K562 (cell line): ENCODE measurements around the gene GNAL. TPM values are rescaled to one million over a fixed set of nuclear protein-coding genes. Genes with fewer than 3 reads are reported as not detected.

ENCODE experiments used
- ATAC-seq: fragments of 200-7000 bp; cut with Tn5 transposase; 3 replicates; pipeline ENCODE4 v1.9.1; 2020; ENCODE audit warnings: moderate library complexity
- BruUV-seq: library from RNA; stranded (reverse); fragments of 400-500 nt; replicated peaks from 2 replicates; lab custom pipeline; 2021; lab: Mats Ljungman, UMichigan
- CTCF ChIA-PET: fragments of 300-600 bp; formaldehyde crosslinking; extraction: SDS; loops from one replicate; lab custom pipeline; 2021; ENCODE audit warnings: low intra/inter-chr PET ratio; lab: Yijun Ruan, JAX
- POLR2A ChIA-PET: fragments of 300-600, 350-650 bp; sonication (Branson Sonifier 250); formaldehyde crosslinking; extraction: SDS; loops from one replicate; lab custom pipeline; 2021; ENCODE audit warnings: antibody characterized with exemption, inconsistent platforms; lab: Yijun Ruan, JAX
- DNase-seq, 4 experiments: peaks; one replicate each; pipeline versions ENCODE4 v3.0.0 to v3.0.0-alpha.2; 2011 to 2018; ENCODE audit warnings: low spot score in 3 of 4, mixed read lengths in 3 of 4; ENCODE audit errors: extremely low read depth in 1 of 4
- FAIRE-seq: peaks from 2 replicates; lab custom pipeline; 2011; peaks lifted over from hg19 to GRCh38; lab: Jason Lieb, UNC
- H2AFZ ChIP-seq: 2 replicates; pipeline ENCODE4 v1.6.0; 2011; ENCODE audit warnings: low read depth, low read length, control low read depth, inconsistent platforms
- H3K27ac ChIP-seq: fragments of 200-600 bp; 3 replicates; pipeline ENCODE4 v1.8.0; 2011; ENCODE audit warnings: low read depth, mild to moderate bottlenecking, control low read depth, inconsistent platforms, low read length, moderate library complexity, mixed read lengths; ENCODE audit errors: extremely low read depth
- H3K27me3 ChIP-seq, 2 experiments: fragments of 300-600 bp in 1 of 2; 2 replicates in 1 of 2; 3 replicates in 1 of 2; pipeline versions ENCODE4 v1.6.0 to v1.8.0; 2011; ENCODE audit warnings: inconsistent platforms in 2 of 2, low read length in 2 of 2, mild to moderate bottlenecking in 1 of 2, mixed read lengths in 1 of 2, moderate library complexity in 1 of 2; ENCODE audit not compliant: control insufficient read depth in 2 of 2, insufficient read depth in 2 of 2
- H3K36me3 ChIP-seq: fragments of 300-600 bp; 3 replicates; pipeline ENCODE4 v1.8.0; 2011; ENCODE audit warnings: mild to moderate bottlenecking, low read length, inconsistent platforms; ENCODE audit not compliant: control insufficient read depth, insufficient read depth
- H3K4me1 ChIP-seq, 2 experiments: fragments of 200-600 bp in 1 of 2; replicated peaks in 1 of 2; 2 replicates in 1 of 2; 3 replicates in 1 of 2; pipeline versions ENCODE4 v1.5.1 to v1.8.0; 2011; ENCODE audit warnings: inconsistent platforms in 2 of 2, low read length in 2 of 2, mild to moderate bottlenecking in 1 of 2, mixed read lengths in 1 of 2, moderate library complexity in 1 of 2; ENCODE audit not compliant: control insufficient read depth in 2 of 2, insufficient read depth in 2 of 2
- H3K4me2 ChIP-seq: 2 replicates; pipeline ENCODE4 v1.6.1; 2011; ENCODE audit warnings: low read length, control low read depth, inconsistent platforms, mixed read lengths; ENCODE audit not compliant: insufficient read depth
- H3K4me3 ChIP-seq: fragments of 200-600 bp; sonication (generic), shearing (Covaris generic); 2 replicates; pipeline ENCODE4 v1.5.1; 2016; ENCODE audit warnings: control low read depth, inconsistent platforms
- H3K79me2 ChIP-seq: fragments of 200-600 bp; 3 replicates; pipeline ENCODE4 v1.8.0; 2011; ENCODE audit warnings: low read length, inconsistent platforms; ENCODE audit not compliant: control insufficient read depth, insufficient read depth
- H3K9ac ChIP-seq, 2 experiments: 2 replicates each; pipeline versions ENCODE4 v1.6.0 to v1.6.1; 2011; ENCODE audit warnings: low read depth in 2 of 2, low read length in 2 of 2, control low read depth in 1 of 2, inconsistent platforms in 1 of 2, mild to moderate bottlenecking in 1 of 2, mixed read lengths in 1 of 2; ENCODE audit not compliant: insufficient read depth in 1 of 2
- H3K9me1 ChIP-seq: one replicate; pipeline ENCODE4 v1.6.0; 2011; ENCODE audit warnings: inconsistent platforms, mild to moderate bottlenecking, low read length, moderate library complexity; ENCODE audit not compliant: control insufficient read depth, insufficient read depth
- H3K9me3 ChIP-seq: replicated peaks from 2 replicates; pipeline ENCODE4 v1.5.1; 2011; ENCODE audit warnings: low read depth, low read length, inconsistent platforms; ENCODE audit not compliant: control insufficient read depth, insufficient read depth
- H4K20me1 ChIP-seq: replicated peaks from 2 replicates; pipeline ENCODE4 v1.6.1; 2011; ENCODE audit warnings: low read length, inconsistent platforms, mixed read lengths; ENCODE audit not compliant: control insufficient read depth, insufficient read depth
- BRD4 ChIP-seq: fragments of 200-600 bp; sonication (generic); IDR thresholded peaks from 2 replicates; pipeline ENCODE4 v1.6.1; 2017; ENCODE audit warnings: inconsistent platforms
- CC2D1A ChIP-seq: fragments of 450-650 bp; IDR thresholded peaks from 2 replicates; pipeline ENCODE4 v1.6.1; 2017; ENCODE audit warnings: mild to moderate bottlenecking
- DEAF1 ChIP-seq: fragments of 450-650 bp; formaldehyde crosslinking; IDR thresholded peaks from 2 replicates; pipeline ENCODE4 v1.4.0; 2020; ENCODE audit warnings: mild to moderate bottlenecking, moderate library complexity
- NFE2 ChIP-seq: IDR thresholded peaks from 2 replicates; pipeline ENCODE4 v1.6.1; 2014; ENCODE audit warnings: antibody characterized with exemption, low read depth
- POLR3A ChIP-seq: IDR thresholded peaks from 2 replicates; pipeline ENCODE4 v1.6.1; 2011; ENCODE audit warnings: borderline replicate concordance, mild to moderate bottlenecking, moderate library complexity; ENCODE audit not compliant: insufficient read length, insufficient read depth; ENCODE audit errors: extremely low read depth
- SMARCA4 ChIP-seq: fragments of 450-650 bp; IDR thresholded peaks from 2 replicates; pipeline ENCODE4 v1.6.1; 2016
- SMARCC2 ChIP-seq: fragments of 450-650 bp; IDR thresholded peaks from 2 replicates; pipeline ENCODE4 v1.6.1; 2017; ENCODE audit warnings: antibody characterized with exemption, moderate library complexity, mild to moderate bottlenecking, low read depth
- SREBF1 ChIP-seq: fragments of 150-350 bp; IDR thresholded peaks from 2 replicates; pipeline ENCODE4 v1.6.1; 2014; ENCODE audit warnings: antibody characterized with exemption, low read depth, low read length, borderline replicate concordance
- U2AF2 ChIP-seq: fragments of 200-400 bp; formaldehyde crosslinking; optimal IDR thresholded peaks from 2 replicates; pipeline ENCODE3; 2017; ENCODE audit warnings: low read depth, mild to moderate bottlenecking, low read length
- ZNF766 ChIP-seq: fragments of 200-800 bp; sonication (Bioruptor generic); conservative IDR thresholded peaks from 2 replicates; pipeline ENCODE4 v1.6.1; 2016; ENCODE audit warnings: missing genetic modification characterization, missing compliant biosample characterization
- WGBS: fragments of 100-300 bp; shearing (Covaris generic); methylation state at CpG from one replicate; pipeline ENCODE4 v1.1.6; 2016; ENCODE audit warnings: low coverage, mixed read lengths; ENCODE audit not compliant: insufficient coverage; ENCODE audit errors: missing lambda C conversion rate; 5-methylcytosine and 5-hydroxymethylcytosine counted together
- in situ Hi-C: fragments of 300-500 bp; cut with MboI; formaldehyde crosslinking; loops from 4 replicates; pipeline ENCODE4 v1.15.0; 2018; ENCODE audit warnings: inconsistent platforms, mixed read lengths
- intact Hi-C: fragments of 100-400 bp; cut with micrococcal nuclease; formaldehyde crosslinking; loops from 2 replicates; pipeline ENCODE4 v1.14.2; 2022
- polyA plus RNA-seq, 8 experiments: library from polyadenylated mRNA; depleted of rRNA in 4 of 8; stranded (reverse) in 5 of 8; unstranded in 3 of 8; fragments of >200 nt; fragmentation: Nextera tagmentation in 2 of 8; fragmentation: Illumina TruSeq in 1 of 8; extraction: Ambion mirVana in 2 of 8; extraction: Trizol in 1 of 8; gene quantifications; 2 replicates each; pipeline versions ENCODE4 v1.2.1 to v1.2.3, GENCODE V29; 2011 to 2014; ENCODE audit warnings: inconsistent platforms in 1 of 8, missing spikeins in 1 of 8
- total RNA-seq, 7 experiments: library from RNA; depleted of rRNA in 6 of 7; stranded (reverse); fragments of >200 nt in 6 of 7; fragmentation: Illumina TruSeq in 2 of 7; extraction: Trizol in 2 of 7; gene quantifications; 2 replicates each; pipeline versions ENCODE4 v1.2.1 to v1.2.3, GENCODE V29; 2011 to 2021; ENCODE audit warnings: low replicate concordance in 1 of 7
- TF ChIP-seq, protein P1 (sequence below): sonication (generic); formaldehyde crosslinking; IDR thresholded peaks from 2 replicates; pipeline ENCODE4 v1.8.1; 2023; ENCODE audit warnings: mild to moderate bottlenecking, missing genetic modification reagents
- TF ChIP-seq, protein P2 (sequence below): fragments of 250-450 bp; sonication (Bioruptor Pico); IDR thresholded peaks from 2 replicates; pipeline ENCODE4 v1.4.0; 2020; ENCODE audit warnings: mild to moderate bottlenecking
- TF ChIP-seq, protein P3 (sequence below), 2 experiments: fragments of 450-650 bp; conservative IDR thresholded peaks; 2 replicates each; pipeline ENCODE4 v1.6.1; 2017; ENCODE audit warnings: mild to moderate bottlenecking in 2 of 2, moderate library complexity in 2 of 2
- TF ChIP-seq, protein P4 (sequence below): conservative IDR thresholded peaks from 2 replicates; pipeline ENCODE4 v1.6.1; 2011; ENCODE audit warnings: low read depth, mild to moderate bottlenecking, low read length; ENCODE audit not compliant: control insufficient read depth
- TF ChIP-seq, protein P5 (sequence below): sonication (generic); formaldehyde crosslinking; IDR thresholded peaks from 2 replicates; pipeline ENCODE4 v1.9.0; 2022; ENCODE audit warnings: mild to moderate bottlenecking, missing genetic modification reagents

GNAL gene
- total and polyA plus RNA-seq, 9 of the 15 experiments (the other 6 are each of a cell fraction or from before 2014, with no cell fraction given) = under 0.01 to 0.10 (median 0.01) TPM; not detected in 5

GRCh38 chr18:11664286-11664685 is 24.8 kb upstream of the GNAL start:
- 0% methylated on average over 4 of the region's 4 CpGs for WGBS
- Histone ChIP-seq H3K4me1 (no peaks in the 10 kb centered on the region), H3K36me3 (no peaks in the 10 kb centered on the region), H3K9ac (no peak overlapping the region), H3K79me2 (no peaks in the 10 kb centered on the region), H2AFZ (no peak overlapping the region), H3K9me1 (no peaks in the 10 kb centered on the region), H3K27me3 (peaks cover 7 to 20% of the 10 kb centered on the region in 2 experiments; a peak in 3 of 5 replicates), H3K27ac (no peak overlapping the region), H3K9me3 (no peaks in the 10 kb centered on the region), H3K4me2 (no peak overlapping the region), H3K4me3 (no peak overlapping the region), H4K20me1 (no peaks in the 10 kb centered on the region)
- ChIA-PET CTCF (no interaction called here), POLR2A (interaction anchor here (1.2 kb wide), 1 partner anchor 35 kb away, joined by 3 read pairs; no protein-coding TSS in a partner anchor)
- intact Hi-C loops (no loop called here), in situ Hi-C loops (no loop called here)
- ATAC-seq (no peak), DNase-seq (no peak), FAIRE-seq (no peak)
- BruUV-seq = no TSS peak
- TF ChIP-seq, protein P1, sequence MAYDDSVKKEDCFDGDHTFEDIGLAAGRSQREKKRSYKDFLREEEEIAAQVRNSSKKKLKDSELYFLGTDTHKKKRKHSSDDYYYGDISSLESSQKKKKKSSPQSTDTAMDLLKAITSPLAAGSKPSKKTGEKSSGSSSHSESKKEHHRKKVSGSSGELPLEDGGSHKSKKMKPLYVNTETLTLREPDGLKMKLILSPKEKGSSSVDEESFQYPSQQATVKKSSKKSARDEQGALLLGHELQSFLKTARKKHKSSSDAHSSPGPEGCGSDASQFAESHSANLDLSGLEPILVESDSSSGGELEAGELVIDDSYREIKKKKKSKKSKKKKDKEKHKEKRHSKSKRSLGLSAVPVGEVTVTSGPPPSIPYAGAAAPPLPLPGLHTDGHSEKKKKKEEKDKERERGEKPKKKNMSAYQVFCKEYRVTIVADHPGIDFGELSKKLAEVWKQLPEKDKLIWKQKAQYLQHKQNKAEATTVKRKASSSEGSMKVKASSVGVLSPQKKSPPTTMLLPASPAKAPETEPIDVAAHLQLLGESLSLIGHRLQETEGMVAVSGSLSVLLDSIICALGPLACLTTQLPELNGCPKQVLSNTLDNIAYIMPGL (CRISPR knock-in tag) = no peak
- TF ChIP-seq, protein P2, sequence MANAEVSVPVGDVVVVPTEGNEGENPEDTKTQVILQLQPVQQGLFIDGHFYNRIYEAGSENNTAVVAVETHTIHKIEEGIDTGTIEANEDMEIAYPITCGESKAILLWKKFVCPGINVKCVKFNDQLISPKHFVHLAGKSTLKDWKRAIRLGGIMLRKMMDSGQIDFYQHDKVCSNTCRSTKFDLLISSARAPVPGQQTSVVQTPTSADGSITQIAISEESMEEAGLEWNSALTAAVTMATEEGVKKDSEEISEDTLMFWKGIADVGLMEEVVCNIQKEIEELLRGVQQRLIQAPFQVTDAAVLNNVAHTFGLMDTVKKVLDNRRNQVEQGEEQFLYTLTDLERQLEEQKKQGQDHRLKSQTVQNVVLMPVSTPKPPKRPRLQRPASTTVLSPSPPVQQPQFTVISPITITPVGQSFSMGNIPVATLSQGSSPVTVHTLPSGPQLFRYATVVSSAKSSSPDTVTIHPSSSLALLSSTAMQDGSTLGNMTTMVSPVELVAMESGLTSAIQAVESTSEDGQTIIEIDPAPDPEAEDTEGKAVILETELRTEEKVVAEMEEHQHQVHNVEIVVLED = no peak
- TF ChIP-seq SMARCC2 (no peak), BRD4 (no peak), SREBF1 (no peak), POLR3A (no peak), SMARCA4 (no peak), U2AF2 (no peak), ZNF766 (CRISPR knock-in tag) (no peak), CC2D1A (no peak), NFE2 (no peak), DEAF1 (CRISPR knock-in tag) (no peak)
- TF ChIP-seq, protein P3, sequence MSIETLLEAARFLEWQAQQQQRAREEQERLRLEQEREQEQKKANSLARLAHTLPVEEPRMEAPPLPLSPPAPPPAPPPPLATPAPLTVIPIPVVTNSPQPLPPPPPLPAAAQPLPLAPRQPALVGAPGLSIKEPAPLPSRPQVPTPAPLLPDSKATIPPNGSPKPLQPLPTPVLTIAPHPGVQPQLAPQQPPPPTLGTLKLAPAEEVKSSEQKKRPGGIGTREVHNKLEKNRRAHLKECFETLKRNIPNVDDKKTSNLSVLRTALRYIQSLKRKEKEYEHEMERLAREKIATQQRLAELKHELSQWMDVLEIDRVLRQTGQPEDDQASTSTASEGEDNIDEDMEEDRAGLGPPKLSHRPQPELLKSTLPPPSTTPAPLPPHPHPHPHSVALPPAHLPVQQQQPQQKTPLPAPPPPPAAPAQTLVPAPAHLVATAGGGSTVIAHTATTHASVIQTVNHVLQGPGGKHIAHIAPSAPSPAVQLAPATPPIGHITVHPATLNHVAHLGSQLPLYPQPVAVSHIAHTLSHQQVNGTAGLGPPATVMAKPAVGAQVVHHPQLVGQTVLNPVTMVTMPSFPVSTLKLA (conservative IDR thresholded peaks at IDR 0.05) = no peak
- TF ChIP-seq, protein P4, sequence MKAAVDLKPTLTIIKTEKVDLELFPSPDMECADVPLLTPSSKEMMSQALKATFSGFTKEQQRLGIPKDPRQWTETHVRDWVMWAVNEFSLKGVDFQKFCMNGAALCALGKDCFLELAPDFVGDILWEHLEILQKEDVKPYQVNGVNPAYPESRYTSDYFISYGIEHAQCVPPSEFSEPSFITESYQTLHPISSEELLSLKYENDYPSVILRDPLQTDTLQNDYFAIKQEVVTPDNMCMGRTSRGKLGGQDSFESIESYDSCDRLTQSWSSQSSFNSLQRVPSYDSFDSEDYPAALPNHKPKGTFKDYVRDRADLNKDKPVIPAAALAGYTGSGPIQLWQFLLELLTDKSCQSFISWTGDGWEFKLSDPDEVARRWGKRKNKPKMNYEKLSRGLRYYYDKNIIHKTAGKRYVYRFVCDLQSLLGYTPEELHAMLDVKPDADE = no peak
- TF ChIP-seq, protein P5, sequence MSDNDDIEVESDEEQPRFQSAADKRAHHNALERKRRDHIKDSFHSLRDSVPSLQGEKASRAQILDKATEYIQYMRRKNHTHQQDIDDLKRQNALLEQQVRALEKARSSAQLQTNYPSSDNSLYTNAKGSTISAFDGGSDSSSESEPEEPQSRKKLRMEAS (CRISPR knock-in tag) = no peak
